Measurements from ENCODE around the gene FOXRED2.

DNA sequence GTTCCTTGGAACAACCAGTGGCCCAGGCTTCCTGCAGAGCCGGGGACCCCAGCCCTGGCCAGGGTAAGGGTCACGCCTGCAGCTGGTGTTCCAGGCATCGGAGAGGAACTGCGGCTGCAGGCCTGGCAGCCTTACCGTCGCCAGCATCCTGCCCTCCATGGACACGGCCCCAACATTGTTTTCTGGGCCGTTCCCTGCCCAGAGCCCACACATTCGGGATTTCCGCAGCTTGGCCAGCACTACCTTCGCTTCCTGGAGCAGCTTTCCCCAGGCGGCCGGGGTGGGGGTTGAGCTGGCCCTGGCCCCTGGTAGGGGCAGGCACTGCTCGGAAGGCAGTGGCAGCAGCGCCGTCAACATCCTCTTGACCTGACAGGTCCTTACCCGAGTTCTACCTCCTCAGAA lies 43.1 kb downstream of the FOXRED2 start:
- no peak for TF ChIP-seq CTCF (IDR thresholded peaks at IDR 0.05)
- TF ChIP-seq POLR2A (IDR thresholded peaks at IDR 0.05), result no peak

All from body of pancreas (tissue), 4 donors.